HL-60 (cell line): ENCODE measurements around the gene OR7G3.

Experiments
- DNase-seq, 2 experiments: peaks; one replicate each; pipeline ENCODE4 v3.0.0-alpha.2; 2010 to 2020; ENCODE audit warnings: low read depth in 1 of 2, low spot score in 1 of 2
- H3K27ac ChIP-seq: fragments of 250-450 bp; sonication (Bioruptor Pico); replicated peaks from 2 replicates; pipeline ENCODE4 v1.5.1; 2020; ENCODE audit warnings: mild to moderate bottlenecking, moderate library complexity
- H3K27me3 ChIP-seq: fragments of 250-450 bp; sonication (Bioruptor Pico); 2 replicates; pipeline ENCODE4 v1.5.1; 2021; ENCODE audit warnings: mild to moderate bottlenecking, moderate library complexity; ENCODE audit not compliant: insufficient read depth, poor library complexity, severe bottlenecking
- H3K4me3 ChIP-seq: replicated peaks from 2 replicates; pipeline ENCODE4 v1.5.1; 2011; ENCODE audit warnings: mild to moderate bottlenecking, control low read depth, low read length; ENCODE audit not compliant: insufficient read depth
- CTCF ChIP-seq: IDR thresholded peaks from one replicate; pipeline ENCODE4 v1.5.1; 2011; ENCODE audit warnings: low read length, control low read depth, inconsistent platforms; ENCODE audit not compliant: insufficient read depth
- GABPA ChIP-seq: IDR thresholded peaks from 2 replicates; pipeline ENCODE4 v1.6.1; 2012; ENCODE audit warnings: low read depth
- POLR2AphosphoS5 ChIP-seq: IDR thresholded peaks from 2 replicates; pipeline ENCODE4 v1.6.1; 2012; ENCODE audit warnings: low read depth
- REST ChIP-seq: IDR thresholded peaks from 2 replicates; pipeline ENCODE4 v1.6.1; 2012; ENCODE audit warnings: low read depth; ENCODE audit not compliant: insufficient replicate concordance
- SPI1 ChIP-seq: IDR thresholded peaks from 2 replicates; pipeline ENCODE4 v1.6.1; 2012; ENCODE audit warnings: low read depth, mild to moderate bottlenecking, borderline replicate concordance
- long read RNA-seq: library from polyadenylated mRNA; unstranded; transcript quantifications from one replicate; pipeline ENCODE4 v2.0.0, GENCODE V29; 2020

OR7G3 gene
- long read RNA-seq = 0 reads

GRCh38 chr19:9126900-9127405, at the start of gene OR7G3:
OR7G3 (minus strand) TSS chr19:9126950; CDS start chr19:9126950, 0 bp downstream.
- Histone ChIP-seq H3K27ac (no peak within 1 kb of the TSS), H3K27me3 (no peaks in the 10 kb centered on the region), H3K4me3 (no peak within 1 kb of the TSS)
- DNase-seq = no peak
- no peak for TF ChIP-seq REST
- no peak for TF ChIP-seq GABPA
- TF ChIP-seq SPI1 = no peak
- no peak for TF ChIP-seq CTCF
- TF ChIP-seq POLR2AphosphoS5 = no peak

GRCh38 chr19:9175326-9175725, 48.6 kb upstream of the OR7G3 start:
- no peaks in the 10 kb centered on the region for H3K27me3 ChIP-seq
- TF ChIP-seq REST (no peak), GABPA (no peak), SPI1 (no peak), CTCF (no peak), POLR2AphosphoS5 (no peak)
- H3K4me3 ChIP-seq = no peak overlapping the region
- no peak for DNase-seq
- H3K27ac ChIP-seq = no peak overlapping the region

- Histone ChIP-seq H3K4me3 (no peak overlapping the region), H3K27me3 (no peaks in the 10 kb centered on the region), H3K27ac (no peak overlapping the region)
- DNase-seq = no peak
- TF ChIP-seq SPI1 = no peak
- TF ChIP-seq GABPA = no peak
- no peak for TF ChIP-seq POLR2AphosphoS5
- TF ChIP-seq REST = no peak
- TF ChIP-seq CTCF = no peak
Observed at GRCh38 chr19:9171393-9171991, 44.7 kb upstream of the OR7G3 start.
